Aorta (tissue), 5 donors: ENCODE results near the gene TFEB. TPM values are rescaled to one million over a fixed set of nuclear protein-coding genes. Genes with fewer than 3 reads are reported as not detected.

Source experiments
- ATAC-seq: fragments of 200-7000 bp; cut with Tn5 transposase; one replicate; pipeline ENCODE4 v1.9.1; 2022; ENCODE audit warnings: moderate library complexity; ENCODE audit not compliant: low FRiP score
- DNase-seq, 2 donors: peaks; one replicate each; pipeline ENCODE4 v3.0.0-alpha.2; 2020
- H3K27ac ChIP-seq, 2 donors: one replicate each; pipeline ENCODE4 v1.5.1; 2013; ENCODE audit warnings: low read length in 2 of 2, mild to moderate bottlenecking in 2 of 2, moderate library complexity in 2 of 2, control low read depth in 1 of 2, inconsistent platforms in 1 of 2, low read depth in 1 of 2
- H3K27me3 ChIP-seq, 2 donors: one replicate each; pipeline ENCODE4 v1.6.1; 2013; ENCODE audit warnings: control low read depth in 1 of 2, low read length in 1 of 2, mild to moderate bottlenecking in 1 of 2, moderate library complexity in 1 of 2; ENCODE audit not compliant: insufficient read depth in 2 of 2, control insufficient read depth in 1 of 2
- H3K36me3 ChIP-seq, 2 donors: one replicate each; pipeline ENCODE4 v1.6.1; 2013; ENCODE audit warnings: control low read depth in 1 of 2, low read length in 1 of 2, mild to moderate bottlenecking in 1 of 2; ENCODE audit not compliant: insufficient read depth in 2 of 2, control insufficient read depth in 1 of 2
- H3K4me1 ChIP-seq, 2 donors: one replicate each; pipeline ENCODE4 v1.6.1; 2013; ENCODE audit warnings: low read length in 2 of 2, control low read depth in 1 of 2, mild to moderate bottlenecking in 1 of 2, moderate library complexity in 1 of 2; ENCODE audit not compliant: insufficient read depth in 2 of 2, control insufficient read depth in 1 of 2
- H3K4me3 ChIP-seq, 2 donors: one replicate each; pipeline ENCODE4 v1.5.1; 2013; ENCODE audit warnings: low read length in 2 of 2, control low read depth in 1 of 2, mild to moderate bottlenecking in 1 of 2
- H3K9me3 ChIP-seq: one replicate; pipeline ENCODE4 v1.6.1; 2013; ENCODE audit warnings: mild to moderate bottlenecking, low read length; ENCODE audit not compliant: control insufficient read depth
- WGBS, 2 donors: extraction: QIAGEN DNeasy Blood & Tissue Kit; methylation state at CpG; one replicate each; pipeline ENCODE4 v1.1.7; 2013; 5-methylcytosine and 5-hydroxymethylcytosine counted together
- intact Hi-C, 2 donors: fragments of 100-400 bp; cut with DNase I; formaldehyde crosslinking; loops; one replicate each; pipeline versions ENCODE4 v1.14.2 to v1.15.0; 2022
- polyA plus RNA-seq, 2 donors: library from polyadenylated mRNA; stranded (reverse); fragments of 200-250 nt; gene quantifications; one replicate each; pipeline ENCODE4 v1.2.3, GENCODE V29; 2013
- total RNA-seq, 2 donors: library from RNA; stranded (reverse); fragmentation: NEBNext Ultra II Directional; extraction: Animal tissue kit (Norgen Biotek cat#: 25700); gene quantifications; one replicate each; pipeline ENCODE4 v1.2.1, GENCODE V29; 2021
- donor health status: healthy with polysubstance abuse.
- donor health status: Bipolar disorder and iron deficiency.
- donor health status: DM: no; HTN: no; CAD: no.
- donor health status: DM: no; HTN: no; CAD: no.
- donor health status: DM: yes; HTN: yes; CAD: no.

The TFEB gene
- total and polyA plus RNA-seq, 4 donors, result 7.3 to 32.1 (median 21.5) TPM

DNA sequence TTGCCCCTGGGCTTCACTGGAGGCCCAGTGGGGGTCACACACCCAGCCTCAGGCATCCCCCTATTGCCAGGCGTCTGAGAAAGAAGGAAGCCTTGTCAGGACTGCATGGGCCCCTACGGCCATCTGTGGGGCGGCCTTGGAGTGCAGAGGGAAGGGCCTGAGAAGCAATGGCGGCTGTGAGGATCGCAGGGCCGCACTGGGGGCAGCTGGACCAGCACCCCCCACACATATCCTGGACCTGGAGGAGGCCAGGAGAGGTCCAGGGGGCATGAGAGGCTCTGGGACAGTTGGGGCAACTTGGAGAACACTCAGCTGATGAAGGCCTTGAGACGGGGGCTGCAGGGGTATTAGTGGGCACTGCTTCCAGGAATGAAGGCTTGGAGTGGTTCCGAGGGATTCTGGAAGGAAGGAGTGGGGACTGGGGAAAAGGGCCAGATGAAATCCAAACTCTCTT, 80.7 kb downstream of the TFEB start:
- DNase-seq (peak; percentile 32 to 51), ATAC-seq (no peak)
- no peak overlapping the region for H3K4me3 ChIP-seq
- intact Hi-C loops, result no loop called here
- no peaks in the 10 kb centered on the region for H3K9me3 ChIP-seq
- no peaks in the 10 kb centered on the region for H3K27me3 ChIP-seq
- WGBS, 2 donors, result 91 to 94% methylated on average over 8 of the region's 8 CpGs
- no peaks in the 10 kb centered on the region for H3K36me3 ChIP-seq
- H3K4me1 ChIP-seq, result no peaks in the 10 kb centered on the region
- H3K27ac ChIP-seq, result no peak overlapping the region

GRCh38 chr6:41654151-41654697, 81.2 kb downstream of the TFEB start:
- no peaks in the 10 kb centered on the region for H3K36me3 ChIP-seq
- H3K27ac ChIP-seq, result no peak overlapping the region
- intact Hi-C loops, result no loop called here
- no peaks in the 10 kb centered on the region for H3K27me3 ChIP-seq
- no peak overlapping the region for H3K4me3 ChIP-seq
- H3K4me1 ChIP-seq, result no peaks in the 10 kb centered on the region
- H3K9me3 ChIP-seq, result no peaks in the 10 kb centered on the region
- 88 to 90% methylated on average over 5 of the region's 5 CpGs for WGBS, 2 donors
- no peak for ATAC-seq
- peak; percentile 4 to 33 for DNase-seq

DNA sequence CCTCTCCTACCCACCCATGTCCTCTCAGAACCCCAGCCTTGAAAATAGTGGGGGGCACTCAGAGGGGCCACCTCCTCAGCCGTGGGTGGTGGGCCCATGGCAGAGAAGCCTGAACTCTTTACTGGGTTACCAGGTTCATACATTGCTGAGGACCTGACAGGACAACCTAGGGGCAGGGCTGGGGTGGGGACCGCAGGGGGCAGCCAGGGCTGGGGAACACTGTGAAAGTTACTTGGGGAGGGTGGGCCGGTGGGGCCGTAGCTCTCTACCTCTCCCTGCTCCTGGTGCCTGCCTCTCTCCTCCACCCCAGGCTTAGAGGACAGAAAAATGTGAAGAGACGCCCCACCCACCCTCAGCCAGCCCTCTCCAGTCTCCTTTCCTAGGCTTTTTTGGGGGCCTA, 81.7 kb downstream of the TFEB start:
- intact Hi-C loops, result no loop called here
- no peak for ATAC-seq

DNA sequence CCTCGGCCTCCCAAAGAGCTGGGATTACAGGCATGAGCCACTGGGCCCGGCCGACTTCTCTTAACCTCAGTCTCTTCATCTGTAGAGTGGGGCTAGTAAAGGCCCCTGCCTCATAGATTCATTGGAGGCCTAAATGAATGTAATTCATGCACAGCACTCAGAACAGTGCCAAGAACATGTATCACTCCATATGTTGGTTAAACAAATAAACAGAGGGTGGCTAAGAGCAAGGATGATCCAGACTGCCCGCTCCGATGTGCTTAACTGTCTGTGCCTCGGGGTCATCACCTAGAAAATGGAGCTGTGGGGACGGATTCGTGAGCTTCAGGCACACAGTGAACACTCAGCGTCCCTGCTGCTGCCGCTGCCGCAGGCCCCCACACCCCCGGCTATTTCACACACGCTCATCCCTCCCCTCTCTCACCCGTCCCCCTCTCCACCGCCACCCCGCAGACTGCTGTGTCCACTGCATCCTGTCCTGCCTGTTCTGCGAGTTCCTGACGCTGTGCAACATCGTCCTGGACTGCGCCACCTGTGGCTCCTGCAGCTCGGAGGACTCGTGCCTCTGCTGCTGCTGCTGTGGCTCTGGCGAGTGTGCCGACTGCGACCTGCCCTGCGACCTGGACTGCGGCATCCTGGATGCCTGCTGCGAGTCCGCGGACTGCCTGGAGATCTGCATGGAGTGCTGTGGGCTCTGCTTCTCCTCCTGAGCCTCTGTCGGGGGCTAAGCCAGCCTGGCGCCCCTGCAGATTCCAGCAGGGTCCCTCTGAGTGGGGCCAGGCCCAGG, 82.3 kb downstream of the TFEB start:
- Histone ChIP-seq H3K9me3 (no peaks in the 10 kb centered on the region), H3K4me1 (no peaks in the 10 kb centered on the region), H3K27me3 (no peaks in the 10 kb centered on the region), H3K4me3 (no peak overlapping the region), H3K36me3 (no peaks in the 10 kb centered on the region), H3K27ac (no peak overlapping the region)
- ATAC-seq, result no peak
- intact Hi-C loops, result no loop called here
- DNase-seq, result peak; percentile 30 to 65
- 91 to 95% methylated on average over 32 of the region's 32 CpGs for WGBS, 2 donors

More for the DNA sequence above, 81.7 kb downstream of the TFEB start:
- Histone ChIP-seq H3K36me3 (no peaks in the 10 kb centered on the region), H3K27me3 (no peaks in the 10 kb centered on the region), H3K27ac (no peak overlapping the region), H3K4me3 (no peak overlapping the region), H3K9me3 (no peaks in the 10 kb centered on the region), H3K4me1 (no peaks in the 10 kb centered on the region)
- WGBS, 2 donors, result 82 to 87% methylated on average over 5 of the region's 5 CpGs
- DNase-seq, result peak in 1 of 2 donors; percentile 24

DNA sequence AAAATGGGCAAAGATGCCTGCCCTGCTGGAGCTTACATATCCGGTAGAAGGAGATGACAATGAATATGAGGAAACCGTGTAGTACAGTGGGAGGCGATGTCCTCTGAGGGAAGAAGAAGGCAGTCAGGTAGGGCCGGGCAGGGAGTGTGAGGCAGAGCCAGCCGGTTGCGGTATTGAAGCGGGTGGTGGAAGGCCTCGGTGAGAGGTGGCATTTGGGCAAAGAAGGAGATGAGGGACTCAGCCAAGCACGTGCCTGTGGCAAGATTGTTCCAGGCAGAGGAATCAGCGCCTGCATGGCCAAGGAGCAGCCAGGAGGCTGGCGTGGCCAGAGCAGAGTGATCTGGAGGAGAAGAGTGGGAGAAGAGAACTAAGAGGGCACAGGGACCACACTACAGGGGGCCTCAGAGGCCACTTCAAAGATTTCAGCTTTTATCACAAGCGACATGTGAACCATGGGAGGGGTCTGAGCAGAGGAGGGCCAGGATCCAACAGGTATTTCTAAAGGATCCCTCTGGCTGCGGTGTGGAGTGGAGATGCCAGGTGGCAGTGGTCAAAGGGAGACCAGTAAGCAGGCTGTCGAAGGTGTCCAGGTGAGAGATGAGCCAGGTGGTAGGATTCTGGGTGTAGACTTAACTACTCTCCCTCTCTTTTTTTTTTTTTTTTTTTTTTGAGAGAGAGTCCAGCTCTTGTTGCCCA, 83.3 kb downstream of the TFEB start:
- Histone ChIP-seq H3K36me3 (no peaks in the 10 kb centered on the region), H3K27ac (no peak overlapping the region), H3K4me1 (no peaks in the 10 kb centered on the region), H3K27me3 (no peaks in the 10 kb centered on the region), H3K9me3 (no peaks in the 10 kb centered on the region), H3K4me3 (no peak overlapping the region)
- intact Hi-C loops, result no loop called here
- no peak for ATAC-seq
- WGBS, 2 donors, result 87 to 91% methylated on average over 14 of the region's 14 CpGs
- peak; percentile 19 to 45 for DNase-seq

- WGBS, 2 donors, result 79 to 81% methylated on average over 11 of the region's 11 CpGs
- no peaks in the 10 kb centered on the region for H3K36me3 ChIP-seq
- no peak overlapping the region for H3K27ac ChIP-seq
- ATAC-seq, result no peak
- intact Hi-C loops, result no loop called here
- no peaks in the 10 kb centered on the region for H3K4me1 ChIP-seq
- no peaks in the 10 kb centered on the region for H3K27me3 ChIP-seq
- DNase-seq, result peak; percentile 29 to 33
- H3K4me3 ChIP-seq, result no peak overlapping the region
- H3K9me3 ChIP-seq, result no peaks in the 10 kb centered on the region
Observed at GRCh38 chr6:41651246-41651961, 84.0 kb downstream of the TFEB start.

- Histone ChIP-seq H3K27ac (no peak overlapping the region), H3K27me3 (no peaks in the 10 kb centered on the region), H3K4me3 (no peak overlapping the region), H3K4me1 (no peaks in the 10 kb centered on the region), H3K36me3 (no peaks in the 10 kb centered on the region), H3K9me3 (no peaks in the 10 kb centered on the region)
- 91 to 92% methylated on average over 2 of the region's 2 CpGs for whole genome bisulfite sequencing, 2 donors
- no peak for ATAC-seq
- peak; percentile 16 to 31 for DNase-seq
- intact Hi-C loops, result no loop called here
Observed at GRCh38 chr6:41650120-41650519, 85.3 kb downstream of the TFEB start.

DNA sequence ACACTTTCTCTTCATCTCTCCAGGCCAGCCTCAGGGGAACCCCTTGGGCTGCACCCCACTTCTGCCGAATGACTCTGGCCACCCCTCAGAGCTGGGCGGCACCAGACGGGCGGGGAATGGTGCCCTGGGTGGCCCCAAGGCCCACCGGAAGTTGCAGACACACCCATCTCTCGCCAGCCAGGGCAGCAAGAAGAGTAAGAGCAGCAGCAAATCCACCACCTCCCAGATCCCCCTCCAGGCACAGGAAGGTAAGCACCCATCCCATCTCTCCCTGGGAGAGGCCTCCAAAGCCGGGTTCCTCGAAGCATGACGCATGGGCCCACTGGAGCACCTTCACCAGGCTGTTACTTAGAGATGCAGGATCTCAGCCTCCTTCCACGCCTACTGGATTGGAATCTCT, 85.8 kb downstream of the TFEB start:
- Histone ChIP-seq H3K9me3 (no peaks in the 10 kb centered on the region), H3K27ac (no peak overlapping the region), H3K4me1 (no peaks in the 10 kb centered on the region), H3K27me3 (no peaks in the 10 kb centered on the region), H3K36me3 (no peaks in the 10 kb centered on the region), H3K4me3 (no peak overlapping the region)
- intact Hi-C loops, result no loop called here
- ATAC-seq, result no peak
- peak; percentile 16 to 51 for DNase-seq
- 79 to 88% methylated on average over 10 of the region's 10 CpGs for WGBS, 2 donors
